ENCODE results near the gene HOXA13. TPM values are rescaled to one million over a fixed set of nuclear protein-coding genes. Genes with fewer than 3 reads are reported as not detected.

Gene HOXA13
- total and polyA plus RNA-seq, 2 donors (not counting 1 experiment from before 2014, with no cell fraction given): not detected

DNA sequence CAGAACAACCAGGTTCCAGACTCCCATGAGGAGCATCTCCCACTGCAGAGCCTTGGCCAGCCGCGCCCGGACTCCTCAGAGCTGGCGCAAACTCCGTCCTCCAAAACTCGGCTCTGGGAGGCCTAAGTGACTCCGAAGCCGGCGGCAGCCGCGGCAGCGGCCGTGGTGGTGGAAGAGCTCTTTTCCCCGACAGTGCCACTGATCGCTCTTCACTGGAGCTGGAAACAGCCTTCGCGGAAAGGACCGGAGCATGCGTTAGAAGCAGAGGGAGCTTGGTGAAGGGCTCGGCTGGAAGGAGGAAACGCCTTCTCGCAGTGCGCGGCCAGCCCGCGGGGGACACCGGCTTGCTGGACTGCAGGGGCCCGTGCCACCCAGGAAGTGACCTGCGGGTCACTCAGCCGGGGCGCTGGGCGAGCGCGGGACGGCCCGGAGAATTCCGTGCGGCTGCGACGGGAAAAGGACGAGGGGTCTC is 5.0 kb upstream of the HOXA13 start:
- Mint-ChIP-seq H3K4me3 (no peak overlapping the region), H3K4me1 (peaks cover 33% of the 10 kb centered on the region), H3K9me3 (ENCODE audit: insufficient read depth) (no peaks in the 10 kb centered on the region), H3K27ac (no peak overlapping the region), H3K27me3 (peaks cover 86% of the 10 kb centered on the region)
- peaks cover 1 to 45% (median 6%) of the 10 kb centered on the region in 3 donors for H3K9me3 ChIP-seq (ENCODE audit: control extremely low read depth in 1 of 3, control insufficient read depth in 2 of 3, insufficient read depth in 1 of 3, low read length in 2 of 3)
- H3K27ac ChIP-seq (ENCODE audit: low read length in 2 of 2): no peak overlapping the region
- peak overlapping the region; percentile 9 for H3K4me2 ChIP-seq (replicated peaks; ENCODE audit: low read depth, low read length, poor library complexity, severe bottlenecking)
- H2AFZ ChIP-seq (ENCODE audit: insufficient read depth, low read depth, low read length, poor library complexity, severe bottlenecking): no peak overlapping the region
- 14% methylated on average over 41 of the region's 41 CpGs for WGBS (ENCODE audit: insufficient coverage)
- DNase-seq (peak; percentile 39), ATAC-seq (ENCODE audit: low read depth) (no peak)
- ChIA-PET POLR2A (no interaction called here), CTCF (interaction anchor here (0.8 to 1.2 kb wide), 2 partner anchors 9 to 13 kb away, joined by 3 to 5 read pairs; no protein-coding TSS in a partner anchor)
- H3K4me3 ChIP-seq (ENCODE audit: control extremely low read depth in 1 of 5, extremely low read depth in 1 of 5, insufficient read depth in 1 of 5, low read depth in 2 of 5, low read length in 4 of 5): no peak overlapping the region
- H3K4me1 ChIP-seq (ENCODE audit: control insufficient read depth in 2 of 2, insufficient read depth in 2 of 2, low read length in 2 of 2): peaks cover 36 to 58% of the 10 kb centered on the region in 2 donors
- no peaks in the 10 kb centered on the region for H3K79me2 ChIP-seq (ENCODE audit: control insufficient read depth, insufficient read depth, low read length)
- TF ChIP-seq CTCF (IDR thresholded peaks at IDR 0.05) (no peak), EZH2 (IDR thresholded peaks at IDR 0.05; ENCODE audit: borderline replicate concordance, insufficient read depth, low read depth, low read length, poor library complexity, severe bottlenecking) (no peak)
- H3K36me3 ChIP-seq (replicated peaks in 1 of 2; ENCODE audit: control extremely low read depth in 1 of 2, control insufficient read depth in 1 of 2, extremely low read depth in 1 of 2, insufficient read depth in 2 of 2, low read length in 1 of 2): no peaks in the 10 kb centered on the region
- H4K20me1 ChIP-seq (ENCODE audit: control insufficient read depth, insufficient read depth, low read length, poor library complexity, severe bottlenecking): no peaks in the 10 kb centered on the region
- peaks cover 1 to 94% (median 90%) of the 10 kb centered on the region in 4 experiments for H3K27me3 ChIP-seq (replicated peaks in 1 of 4; ENCODE audit: control extremely low read depth in 1 of 4, control insufficient read depth in 3 of 4, insufficient read depth in 4 of 4, low read length in 3 of 4)
- intact Hi-C loops (cut with micrococcal nuclease): loop anchor here (2.0 to 5.0 kb wide), 2 partner anchors 20 to 1207 kb away; partner anchors contain the start of genes CREB5 and HOXA11
- no peak overlapping the region for H3K9ac ChIP-seq (ENCODE audit: low read length)

DNA sequence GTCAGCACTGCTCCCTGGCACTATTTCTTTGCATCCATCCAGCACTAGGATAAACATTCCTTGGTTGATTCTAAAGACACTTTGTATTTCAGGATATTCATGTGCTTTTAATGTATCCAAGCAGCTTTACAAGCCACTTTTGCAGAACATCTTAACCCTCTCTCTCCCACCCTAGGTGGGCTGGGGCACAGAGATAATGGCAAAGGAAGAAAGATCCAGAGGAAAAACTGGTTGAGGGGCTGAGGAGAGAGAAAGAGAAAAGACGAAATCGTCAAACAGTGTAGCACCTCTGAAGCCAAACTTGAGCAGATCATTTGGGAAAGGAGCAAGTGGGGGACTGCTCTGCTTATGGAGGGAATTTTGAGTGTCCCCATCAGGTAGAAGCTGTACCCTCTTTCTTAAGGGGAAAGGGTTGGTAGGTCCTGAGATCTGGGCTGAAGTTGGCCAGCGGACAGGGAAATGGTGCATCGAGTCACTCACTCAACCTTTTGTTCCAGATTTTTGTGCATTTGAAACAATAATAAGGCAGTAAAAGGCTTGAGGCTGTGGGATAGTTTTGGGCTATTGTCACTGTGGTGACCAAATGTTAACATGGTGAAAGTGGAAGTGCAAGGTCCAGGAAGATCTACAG is 4.2 kb upstream of the HOXA13 start:
- no peak overlapping the region for H3K4me3 Mint-ChIP-seq
- H3K27me3 Mint-ChIP-seq: peaks cover 79% of the 10 kb centered on the region
- no peak overlapping the region for H3K4me3 ChIP-seq (ENCODE audit: control extremely low read depth in 1 of 5, extremely low read depth in 1 of 5, insufficient read depth in 1 of 5, low read depth in 2 of 5, low read length in 4 of 5)
- DNase-seq: peak; percentile 14
- peak overlapping the region; percentile 7 for H3K27ac Mint-ChIP-seq
- no peak overlapping the region for H3K9ac ChIP-seq (ENCODE audit: low read length)
- H3K79me2 ChIP-seq (ENCODE audit: control insufficient read depth, insufficient read depth, low read length): no peaks in the 10 kb centered on the region
- H3K9me3 Mint-ChIP-seq (ENCODE audit: insufficient read depth): no peaks in the 10 kb centered on the region
- no peak overlapping the region for H3K4me2 ChIP-seq (replicated peaks; ENCODE audit: low read depth, low read length, poor library complexity, severe bottlenecking)
- H3K36me3 ChIP-seq (replicated peaks in 1 of 2; ENCODE audit: control extremely low read depth in 1 of 2, control insufficient read depth in 1 of 2, extremely low read depth in 1 of 2, insufficient read depth in 2 of 2, low read length in 1 of 2): no peaks in the 10 kb centered on the region
- POLR2A ChIA-PET: no interaction called here
- peaks cover 39 to 61% of the 10 kb centered on the region in 2 donors for H3K4me1 ChIP-seq (ENCODE audit: control insufficient read depth in 2 of 2, insufficient read depth in 2 of 2, low read length in 2 of 2)
- H3K4me1 Mint-ChIP-seq: peaks cover 37% of the 10 kb centered on the region
- H3K9me3 ChIP-seq (ENCODE audit: control extremely low read depth in 1 of 3, control insufficient read depth in 2 of 3, insufficient read depth in 1 of 3, low read length in 2 of 3): peaks cover 1 to 47% (median 6%) of the 10 kb centered on the region in 3 donors
- H2AFZ ChIP-seq (ENCODE audit: insufficient read depth, low read depth, low read length, poor library complexity, severe bottlenecking): no peak overlapping the region
- no peaks in the 10 kb centered on the region for H4K20me1 ChIP-seq (ENCODE audit: control insufficient read depth, insufficient read depth, low read length, poor library complexity, severe bottlenecking)
- intact Hi-C loops (cut with micrococcal nuclease): loop anchor here (2.0 to 5.0 kb wide), 2 partner anchors 19 to 1208 kb away; partner anchors contain the start of genes CREB5 and HOXA11
- CTCF ChIA-PET: interaction anchor here (1.0 to 1.4 kb wide), 4 partner anchors 8 to 1356 kb away, joined by 3 to 5 read pairs (median 3); no protein-coding TSS in a partner anchor
- no peak overlapping the region for H3K27ac ChIP-seq (ENCODE audit: low read length in 2 of 2)
- peaks cover 1 to 88% (median 86%) of the 10 kb centered on the region in 4 experiments for H3K27me3 ChIP-seq (replicated peaks in 1 of 4; ENCODE audit: control extremely low read depth in 1 of 4, control insufficient read depth in 3 of 4, insufficient read depth in 4 of 4, low read length in 3 of 4)
- no peak for TF ChIP-seq CTCF (IDR thresholded peaks at IDR 0.05)
- TF ChIP-seq EZH2 (IDR thresholded peaks at IDR 0.05; ENCODE audit: borderline replicate concordance, insufficient read depth, low read depth, low read length, poor library complexity, severe bottlenecking): no peak
- WGBS (ENCODE audit: insufficient coverage): 31% methylated on average over 3 of the region's 4 CpGs
- ATAC-seq (ENCODE audit: low read depth): no peak
